Left cardiac atrium (tissue), 4 donors: ENCODE data around the gene PRDM8. TPM values are rescaled to one million over a fixed set of nuclear protein-coding genes. Genes with fewer than 3 reads are reported as not detected.
"Not testable (repeated sequence)": the region's sequence is repeated elsewhere in the genome, so short reads cannot be mapped to it uniquely, and the experiment has no call there.

Experiments
- ATAC-seq, 2 donors: fragments of 200-7000 bp; cut with Tn5 transposase; one replicate each; pipeline ENCODE4 v1.9.1; 2020; ENCODE audit warnings: mild to moderate bottlenecking in 2 of 2, moderate library complexity in 2 of 2
- DNase-seq: peaks from one replicate; pipeline ENCODE4 v3.0.0-alpha.2; 2020
- intact Hi-C, 2 donors: fragments of 100-400 bp; cut with DNase I; formaldehyde crosslinking; loops; one replicate each; pipeline versions ENCODE4 v1.14.1 to v1.15.1; 2022 to 2023
- long read RNA-seq: library from polyadenylated mRNA; unstranded; transcript quantifications from one replicate; pipeline ENCODE4 v2.0.0, GENCODE V29; 2021
- total RNA-seq, 2 donors: library from RNA; stranded (reverse); fragmentation: NEBNext Ultra II Directional; extraction: Animal tissue kit (Norgen Biotek cat#: 25700); gene quantifications; one replicate each; pipeline ENCODE4 v1.2.1, GENCODE V29; 2021
- donor health status: DM: no; HTN: yes; CAD: no.
- donor health status: DM: no; HTN: yes; CAD: no; lungs with severe emphysema.
- donor health status: DM: yes; HTN: yes; CAD: no.
- donor health status: Dilated cardiomyopathy.

The PRDM8 gene
- 1 to 10 TPM; 1.5 to 2.0 TPM for total RNA-seq
- long read RNA-seq = 0 reads

- intact Hi-C loops = no loop called here
- DNase-seq = no peak
Measured at GRCh38 chr4:80196922-80197573, at the start of gene PRDM8. Gene PRDM8 (plus strand): TSS chr4:80197503. CDS start chr4:80200081, 2,578 bp downstream.

GRCh38 chr4:80150387-80151180 is 46.7 kb upstream of the PRDM8 start:
- intact Hi-C loops = no loop called here
- DNase-seq = no peak
- no peak for ATAC-seq

More at GRCh38 chr4:80196922-80197573, at the start of gene PRDM8:
- ATAC-seq = peak; percentile 25 to 39

GRCh38 chr4:80151981-80152380 is 45.3 kb upstream of the PRDM8 start:
- no peak for ATAC-seq
- DNase-seq = no peak
- intact Hi-C loops = no loop called here

GRCh38 chr4:80153874-80154544 is 43.3 kb upstream of the PRDM8 start:
- ATAC-seq (no peak), DNase-seq (no peak)
- intact Hi-C loops = no loop called here

- ATAC-seq (no peak), DNase-seq (no peak)
- intact Hi-C loops = no loop called here
Measured at GRCh38 chr4:80154545-80154933, 42.8 kb upstream of the PRDM8 start.

- intact Hi-C loops = no loop called here
- DNase-seq = no peak
- ATAC-seq = no peak
Measured at GRCh38 chr4:80155316-80155982, 41.9 kb upstream of the PRDM8 start.

GRCh38 chr4:80156410-80156809 is 40.9 kb upstream of the PRDM8 start:
- DNase-seq (no peak), ATAC-seq (no peak)
- intact Hi-C loops = no loop called here

GRCh38 chr4:80161413-80162058 is 35.8 kb upstream of the PRDM8 start:
- ATAC-seq (no peak), DNase-seq (no peak)
- intact Hi-C loops = no loop called here

GRCh38 chr4:80162418-80162817 is 34.9 kb upstream of the PRDM8 start:
- ATAC-seq (no peak), DNase-seq (no peak)
- intact Hi-C loops = no loop called here

- DNase-seq (no peak), ATAC-seq (no peak)
- intact Hi-C loops = no loop called here
Measured at GRCh38 chr4:80165855-80166254, 31.4 kb upstream of the PRDM8 start.

GRCh38 chr4:80171251-80171650 is 26.1 kb upstream of the PRDM8 start:
- intact Hi-C loops = no loop called here
- ATAC-seq (peak in 1 of 2 donors; percentile 44), DNase-seq (no peak)

- DNase-seq (no peak), ATAC-seq (no peak)
- intact Hi-C loops = no loop called here
Measured at GRCh38 chr4:80171656-80172055, 25.6 kb upstream of the PRDM8 start.

- DNase-seq (no peak), ATAC-seq (no peak)
- intact Hi-C loops = no loop called here
Measured at GRCh38 chr4:80172203-80172602, 25.1 kb upstream of the PRDM8 start.

GRCh38 chr4:80173401-80173800 is 23.9 kb upstream of the PRDM8 start:
- DNase-seq (no peak), ATAC-seq (peak; percentile 37 to 47)
- intact Hi-C loops = no loop called here

- ATAC-seq (no peak), DNase-seq (no peak)
Measured at GRCh38 chr4:80173841-80174240, 23.5 kb upstream of the PRDM8 start.

GRCh38 chr4:80177793-80178192 is 19.5 kb upstream of the PRDM8 start:
- ATAC-seq, intact Hi-C loops, DNase-seq: not testable (repeated sequence)

More at GRCh38 chr4:80173841-80174240, 23.5 kb upstream of the PRDM8 start:
- intact Hi-C loops = no loop called here

GRCh38 chr4:80178964-80179363 is 18.3 kb upstream of the PRDM8 start:
- ATAC-seq (no peak), DNase-seq (no peak)
- intact Hi-C loops = no loop called here

- DNase-seq (no peak), ATAC-seq (no peak)
- intact Hi-C loops = loop anchor here (10.0 kb wide), 1 partner anchor 105 kb away; the partner anchor contains the start of gene ANTXR2 (in 2 of the 2)
Measured at GRCh38 chr4:80179637-80180161, 17.6 kb upstream of the PRDM8 start.

GRCh38 chr4:80180743-80181142 is 16.6 kb upstream of the PRDM8 start:
- ATAC-seq (no peak), DNase-seq (no peak)
- intact Hi-C loops = loop anchor here (10.0 kb wide), 1 partner anchor 106 kb away; the partner anchor contains the start of gene ANTXR2 (in 2 of the 2)
